Activated gamma-delta T cell (primary cell): Measurements from ENCODE around the gene SAMD11.

ENCODE experiments used
- DNase-seq: peaks from one replicate; lab custom pipeline; 2025; lab: John Stamatoyannopoulos, UW

SAMD11 gene

DNA sequence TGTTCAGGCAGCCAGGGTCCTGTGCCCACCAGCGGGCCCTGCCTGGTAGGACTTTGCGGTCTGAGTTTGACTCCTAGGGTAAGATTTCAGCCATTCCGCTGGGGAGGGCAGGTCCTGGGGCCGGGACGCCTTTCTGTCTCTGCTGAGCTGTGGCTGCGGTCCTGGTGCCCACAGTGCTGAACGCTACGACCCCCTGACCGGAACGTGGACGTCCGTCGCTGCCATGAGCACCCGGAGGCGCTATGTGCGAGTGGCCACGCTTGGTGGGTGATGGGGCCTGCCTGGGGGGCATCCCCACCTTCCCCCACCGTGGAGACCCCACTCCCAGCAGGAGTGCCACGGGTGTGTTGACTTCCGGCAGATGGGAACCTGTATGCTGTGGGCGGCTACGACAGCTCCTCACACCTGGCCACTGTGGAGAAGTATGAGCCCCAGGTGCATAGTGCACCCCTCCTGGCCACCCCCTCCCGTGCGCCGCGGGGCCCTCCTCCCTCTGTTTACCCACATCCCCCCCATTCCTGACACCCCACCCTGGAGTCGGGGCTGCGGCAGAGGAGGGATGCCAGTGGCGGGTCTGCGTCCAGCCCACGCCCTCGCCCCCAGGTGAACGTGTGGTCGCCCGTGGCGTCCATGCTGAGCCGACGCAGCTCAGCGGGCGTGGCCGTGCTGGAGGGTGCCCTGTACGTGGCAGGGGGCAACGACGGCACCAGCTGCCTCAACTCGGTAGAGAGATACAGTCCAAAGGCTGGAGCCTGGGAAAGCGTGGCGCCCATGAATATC lies 40.2 kb downstream of the SAMD11 start:
- DNase-seq, result no peak

DNA sequence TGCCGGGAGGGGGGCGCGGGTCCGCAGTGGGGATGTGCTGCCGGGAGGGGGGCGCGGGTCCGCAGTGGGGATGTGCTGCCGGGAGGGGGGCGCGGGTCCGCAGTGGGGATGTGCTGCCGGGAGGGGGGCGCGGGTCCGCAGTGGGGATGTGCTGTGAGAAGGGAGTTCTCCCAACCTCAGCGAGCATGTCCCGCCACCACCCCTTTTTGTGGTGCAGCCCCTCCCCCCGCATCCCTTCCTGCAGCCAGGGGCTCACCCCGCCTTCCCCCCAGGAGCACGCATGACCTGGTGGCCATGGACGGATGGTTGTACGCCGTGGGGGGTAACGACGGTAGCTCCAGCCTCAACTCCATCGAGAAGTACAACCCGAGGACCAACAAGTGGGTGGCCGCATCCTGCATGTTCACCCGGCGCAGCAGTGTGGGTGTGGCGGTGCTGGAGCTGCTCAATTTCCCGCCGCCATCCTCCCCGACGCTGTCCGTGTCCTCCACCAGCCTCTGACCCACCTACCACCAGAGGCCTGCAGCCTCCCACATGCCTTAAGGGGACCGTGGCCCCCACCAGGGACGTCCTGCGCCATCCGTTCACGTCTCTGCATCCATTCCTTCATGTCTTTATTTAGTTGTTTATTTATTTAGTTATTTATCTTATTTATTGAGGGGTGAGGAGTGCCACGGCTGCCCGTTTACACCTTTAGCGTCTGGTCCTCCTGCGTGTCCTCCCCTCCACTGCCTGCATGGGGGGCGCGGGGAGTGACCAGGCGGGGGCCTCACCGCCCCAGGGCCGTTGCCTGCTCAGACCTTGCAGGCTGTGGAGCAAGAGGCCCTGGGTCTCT lies 41.2 kb downstream of the SAMD11 start:
- DNase-seq, result no peak

DNA sequence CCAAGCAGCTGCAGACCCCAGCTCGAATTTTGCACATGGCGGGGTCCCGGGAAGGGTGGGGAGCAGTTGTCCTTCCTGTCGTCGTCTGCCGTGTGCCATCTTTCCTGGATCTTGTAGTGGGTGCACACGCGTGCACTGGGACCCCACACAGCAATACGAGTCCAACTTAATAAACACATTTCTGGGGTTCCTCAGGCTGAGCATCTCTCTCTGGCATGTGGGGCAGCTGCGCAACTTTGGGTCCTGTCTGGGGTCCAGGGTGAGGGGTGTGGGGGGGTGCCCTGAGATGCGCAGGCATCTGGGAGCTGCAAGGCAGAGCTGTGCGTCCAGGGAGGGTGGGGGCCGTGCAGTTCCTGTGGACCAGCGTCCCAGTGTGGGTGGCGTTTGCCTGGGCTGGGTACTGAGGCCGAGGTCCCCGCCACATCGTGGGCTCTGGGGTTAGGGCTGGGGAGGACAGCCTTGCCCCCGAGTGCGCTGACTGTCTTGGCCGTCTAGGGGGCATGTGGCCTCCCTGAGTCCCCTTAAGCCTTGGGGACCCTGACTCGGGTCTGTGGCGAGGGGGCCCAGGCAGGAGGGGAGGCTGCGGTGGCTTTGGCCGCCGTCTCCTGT lies 41.9 kb downstream of the SAMD11 start:
- DNase-seq, result no peak

DNA sequence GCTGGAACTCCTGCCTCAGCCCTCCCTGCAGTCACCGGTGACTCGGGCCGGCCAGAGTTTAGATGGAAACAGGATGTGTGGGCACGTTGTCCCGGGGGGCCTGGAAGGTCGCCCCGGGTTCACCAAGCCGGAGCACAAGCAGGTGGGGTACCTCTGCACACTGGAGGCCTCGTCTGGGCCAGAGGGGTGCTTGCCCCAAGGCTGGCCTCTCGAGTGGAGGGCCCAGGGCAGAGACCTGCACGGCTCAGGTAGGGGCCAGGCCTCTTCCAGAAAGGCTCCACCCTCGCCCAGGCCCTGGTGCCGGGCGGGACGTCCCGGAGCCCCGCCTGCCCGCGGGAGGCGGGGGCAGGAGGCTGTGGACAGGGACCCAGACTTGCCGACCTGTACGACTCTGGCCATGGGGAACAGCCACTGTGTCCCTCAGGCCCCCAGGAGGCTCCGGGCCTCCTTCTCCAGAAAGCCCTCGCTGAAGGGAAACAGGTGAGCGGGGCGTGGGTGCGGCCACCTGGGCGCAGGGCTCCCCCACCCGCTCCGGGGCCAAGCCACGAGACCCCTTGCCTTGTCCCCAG lies 42.5 kb downstream of the SAMD11 start, which contains the start of gene PLEKHN1:
Gene PLEKHN1, plus strand, starts transcription at position 348 of the 569 bp plus-strand sequence. Its CDS starts 50 bp downstream, at position 398.
- no peak for DNase-seq

DNA sequence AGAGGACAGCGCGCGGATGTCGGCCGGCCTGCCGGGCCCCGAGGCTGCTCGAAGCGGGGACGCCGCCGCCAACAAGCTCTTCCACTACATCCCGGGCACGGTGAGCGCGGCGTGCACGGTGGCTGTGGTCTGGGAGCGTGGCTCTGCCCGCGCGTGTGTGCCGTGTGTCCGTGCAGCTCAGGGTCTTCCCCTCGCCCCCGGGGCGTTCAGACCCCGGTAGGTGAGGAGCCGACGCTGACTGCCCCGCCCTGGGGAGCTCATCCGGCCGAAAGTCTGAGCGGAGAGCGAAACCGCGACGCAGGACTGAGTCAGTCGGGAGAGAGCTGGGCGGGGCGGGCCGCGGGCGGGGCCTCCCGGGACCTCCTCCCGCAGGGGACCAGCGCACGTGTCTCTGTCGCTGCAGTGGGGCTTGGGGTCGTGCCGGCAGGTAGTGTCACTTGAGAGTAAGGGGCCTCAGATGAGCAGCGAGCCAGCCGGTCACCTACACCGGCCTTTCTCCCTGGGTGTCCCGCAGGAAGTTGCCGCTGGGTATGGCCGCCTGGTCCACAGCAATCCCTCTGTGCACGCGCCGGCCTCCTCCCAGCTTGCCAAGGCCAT lies 43.1 kb downstream of the SAMD11 start:
- peak; percentile 58 for DNase-seq

DNA sequence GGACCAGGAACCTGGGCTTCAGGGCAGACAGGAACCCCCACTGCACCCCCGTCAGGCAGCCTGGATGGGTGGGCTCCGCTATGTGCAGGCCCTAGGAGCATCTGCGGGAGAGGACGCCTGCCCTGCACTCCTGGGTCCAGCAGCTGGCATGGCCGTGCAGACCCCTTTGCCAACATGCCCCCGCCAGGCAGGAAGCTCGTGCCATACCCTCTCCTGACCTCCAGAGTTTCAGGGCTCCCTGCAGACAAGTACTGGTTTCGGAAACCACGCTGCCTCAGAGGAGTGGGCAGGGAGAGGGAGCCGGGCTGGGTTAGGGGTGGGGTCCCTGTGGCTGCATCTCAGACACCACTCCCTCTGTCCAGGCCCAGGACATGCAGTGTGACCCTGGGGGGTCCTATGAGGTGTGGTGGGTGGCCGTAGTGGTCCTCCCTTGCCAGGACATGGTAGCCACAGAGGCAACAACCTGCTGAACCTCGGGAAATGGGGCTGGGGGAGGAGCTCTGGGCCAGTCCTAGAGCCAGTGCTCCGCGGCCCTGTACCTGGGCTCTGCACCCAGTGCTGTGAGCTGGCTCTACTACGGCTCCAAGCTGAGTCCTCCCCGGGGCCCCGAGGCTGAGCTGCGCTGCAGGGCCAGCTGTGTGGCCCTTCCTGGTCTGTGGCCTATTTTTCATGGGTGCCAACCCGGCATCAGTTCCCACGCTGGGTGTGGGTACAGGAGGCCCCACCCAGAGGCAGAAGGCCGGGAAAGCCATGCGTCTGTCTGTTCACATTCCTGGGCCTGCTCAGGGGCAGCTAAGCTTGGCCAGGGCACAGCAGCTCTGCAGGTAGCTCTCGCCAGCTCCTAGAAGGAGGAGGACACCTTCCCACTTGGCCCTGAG lies 44.0 kb downstream of the SAMD11 start:
- no peak for DNase-seq

DNA sequence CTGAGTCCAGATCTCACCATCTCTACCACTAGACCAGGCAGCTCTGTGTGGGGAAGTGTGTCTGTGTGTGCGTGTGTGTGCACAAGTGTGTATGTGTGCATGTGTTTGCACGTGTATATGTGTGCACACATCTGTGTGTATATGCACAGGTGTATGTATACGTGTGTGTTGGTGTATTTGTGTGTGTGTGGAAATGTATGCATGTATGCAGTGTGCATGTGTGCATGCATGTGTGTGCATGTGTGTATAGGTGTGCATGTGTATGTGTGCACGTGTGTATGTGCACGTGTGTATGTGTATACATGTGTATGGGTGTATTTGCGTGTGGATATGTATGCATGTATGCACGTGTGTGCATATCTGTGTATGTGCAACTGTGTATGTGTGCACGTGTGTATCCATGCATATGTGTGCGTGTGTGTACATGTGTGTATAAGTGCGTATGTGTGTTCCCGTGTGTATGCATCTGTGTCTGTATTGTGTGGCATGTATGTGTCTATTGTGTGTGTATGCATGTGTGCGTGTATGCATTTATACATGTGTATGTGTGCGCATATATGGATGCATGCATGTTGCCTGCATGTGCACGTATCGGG lies 45.6 kb downstream of the SAMD11 start:
- DNase-seq, result no peak

DNA sequence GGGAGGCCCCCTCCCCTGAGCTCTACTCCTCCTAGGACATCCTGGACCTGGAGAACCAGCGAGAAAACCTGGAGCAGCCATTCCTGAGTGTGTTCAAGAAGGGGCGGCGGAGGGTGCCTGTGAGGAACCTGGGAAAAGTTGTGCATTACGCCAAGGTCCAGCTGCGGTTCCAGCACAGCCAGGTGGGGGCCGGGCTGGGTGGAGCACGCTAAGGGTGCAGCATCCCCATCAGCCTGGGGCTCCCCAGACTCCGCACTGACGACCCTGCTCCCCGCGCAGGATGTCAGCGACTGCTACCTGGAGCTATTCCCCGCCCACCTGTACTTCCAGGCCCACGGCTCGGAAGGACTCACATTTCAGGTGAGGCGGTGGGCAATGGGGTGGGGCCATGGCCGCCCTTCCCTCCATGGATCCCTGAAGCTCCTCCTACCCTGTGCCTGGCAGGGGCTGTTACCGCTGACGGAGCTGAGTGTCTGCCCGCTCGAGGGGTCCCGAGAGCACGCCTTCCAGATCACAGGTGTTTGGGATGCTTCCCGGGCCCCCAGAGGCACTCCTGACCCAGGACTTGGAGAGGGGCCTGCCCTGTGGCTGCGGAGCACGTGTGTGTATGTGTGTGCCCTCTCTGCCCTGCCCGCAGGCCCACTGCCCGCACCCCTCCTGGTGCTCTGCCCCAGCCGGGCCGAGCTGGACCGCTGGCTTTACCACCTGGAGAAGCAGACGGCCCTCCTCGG lies 46.7 kb downstream of the SAMD11 start:
- DNase-seq, result no peak

DNA sequence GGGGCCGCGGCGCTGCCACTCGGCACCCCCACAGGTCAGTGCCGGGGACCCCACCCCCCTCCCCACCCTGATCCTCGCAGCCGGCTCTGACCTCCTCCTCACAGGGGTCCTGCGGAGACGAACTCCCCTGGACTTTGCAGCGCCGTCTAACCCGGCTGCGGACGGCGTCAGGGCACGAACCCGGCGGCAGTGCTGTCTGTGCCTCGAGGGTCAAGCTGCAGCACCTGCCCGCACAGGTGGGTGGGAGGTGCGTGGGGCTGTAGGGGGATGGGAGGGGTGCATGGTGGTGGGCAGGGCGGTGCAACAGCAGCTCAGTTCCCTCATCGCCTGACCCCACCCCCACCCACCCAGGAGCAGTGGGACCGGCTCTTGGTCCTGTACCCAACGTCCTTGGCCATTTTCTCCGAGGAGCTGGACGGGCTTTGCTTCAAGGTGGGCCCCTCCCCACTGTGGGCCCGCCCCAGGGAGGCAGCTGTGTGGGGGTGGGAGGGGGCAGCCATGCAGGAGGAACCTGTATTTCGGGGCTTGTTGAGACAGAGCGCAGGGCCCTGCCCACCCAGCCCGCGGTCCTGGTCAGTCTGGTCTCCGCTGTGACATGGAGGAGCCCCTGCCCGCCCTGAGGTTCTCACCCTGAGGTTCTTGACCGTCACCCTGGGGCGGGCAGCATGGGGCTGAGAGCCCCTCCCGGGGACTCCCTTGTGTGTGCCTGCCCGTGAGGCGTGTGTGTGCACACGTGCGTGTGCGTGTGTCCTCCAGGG lies 47.4 kb downstream of the SAMD11 start:
- DNase-seq, result no peak

DNA sequence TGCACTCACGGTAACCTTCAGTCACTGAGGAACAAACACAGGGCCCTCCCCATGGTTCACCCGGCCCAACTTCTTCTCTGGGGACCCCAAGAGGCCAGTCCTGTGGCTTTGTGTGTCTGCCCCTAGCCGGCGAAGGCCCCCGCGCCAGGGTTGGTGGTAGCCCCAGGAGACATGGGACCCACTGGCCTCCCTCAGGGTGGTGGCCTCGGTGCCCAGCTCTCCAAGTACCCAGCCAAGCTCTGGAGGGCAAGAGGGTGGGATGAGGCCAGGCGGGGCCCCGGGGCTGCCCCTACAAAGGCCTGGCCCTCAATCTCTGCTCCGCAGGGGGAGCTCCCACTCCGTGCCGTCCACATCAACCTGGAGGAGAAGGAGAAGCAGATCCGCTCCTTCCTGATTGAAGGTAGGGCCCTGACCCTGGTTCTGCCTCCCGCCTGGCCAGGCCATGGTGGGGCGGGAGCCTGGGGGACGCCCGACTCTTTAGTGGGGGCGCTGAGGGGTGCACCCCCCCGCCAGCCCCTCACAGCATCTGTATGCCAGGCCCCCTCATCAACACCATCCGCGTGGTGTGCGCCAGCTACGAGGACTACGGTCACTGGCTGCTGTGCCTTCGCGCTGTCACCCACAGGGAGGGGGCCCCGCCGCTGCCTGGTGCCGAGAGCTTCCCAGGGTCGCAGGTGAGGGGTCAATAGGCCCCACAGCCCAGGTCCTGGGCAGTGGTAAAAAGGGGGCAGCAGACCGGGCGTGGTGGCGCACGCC lies 48.2 kb downstream of the SAMD11 start:
- no peak for DNase-seq

DNA sequence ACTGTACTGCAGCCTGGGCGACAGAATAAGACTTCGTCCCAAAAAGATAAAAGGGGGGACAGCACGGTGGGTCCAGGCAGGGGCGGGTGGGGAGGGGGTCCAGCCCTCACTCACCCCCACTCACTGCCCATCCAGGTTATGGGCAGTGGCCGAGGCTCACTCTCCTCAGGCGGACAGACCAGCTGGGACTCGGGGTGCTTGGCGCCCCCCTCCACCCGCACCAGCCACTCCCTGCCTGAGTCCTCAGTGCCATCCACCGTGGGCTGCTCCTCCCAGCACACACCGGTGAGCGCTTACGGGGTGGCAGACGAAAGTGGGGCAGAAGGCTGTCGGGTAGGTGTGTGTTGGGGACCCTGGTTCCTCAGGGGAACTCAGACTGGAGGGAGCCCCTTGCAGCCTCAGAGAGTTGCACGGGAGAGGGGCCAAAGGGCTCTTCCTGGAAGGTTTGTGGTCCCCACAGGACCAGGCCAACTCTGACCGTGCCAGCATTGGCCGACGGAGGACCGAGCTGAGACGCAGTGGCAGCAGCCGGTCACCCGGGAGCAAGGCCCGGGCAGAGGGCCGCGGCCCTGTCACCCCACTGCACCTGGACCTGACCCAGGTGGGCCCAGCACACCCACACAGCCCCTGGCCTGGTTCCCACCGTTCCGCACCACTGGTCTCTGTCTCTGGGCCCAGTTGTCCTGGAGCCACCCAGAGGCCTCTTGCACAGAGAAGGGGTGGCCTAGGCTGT lies 49.2 kb downstream of the SAMD11 start:
- DNase-seq, result no peak

DNA sequence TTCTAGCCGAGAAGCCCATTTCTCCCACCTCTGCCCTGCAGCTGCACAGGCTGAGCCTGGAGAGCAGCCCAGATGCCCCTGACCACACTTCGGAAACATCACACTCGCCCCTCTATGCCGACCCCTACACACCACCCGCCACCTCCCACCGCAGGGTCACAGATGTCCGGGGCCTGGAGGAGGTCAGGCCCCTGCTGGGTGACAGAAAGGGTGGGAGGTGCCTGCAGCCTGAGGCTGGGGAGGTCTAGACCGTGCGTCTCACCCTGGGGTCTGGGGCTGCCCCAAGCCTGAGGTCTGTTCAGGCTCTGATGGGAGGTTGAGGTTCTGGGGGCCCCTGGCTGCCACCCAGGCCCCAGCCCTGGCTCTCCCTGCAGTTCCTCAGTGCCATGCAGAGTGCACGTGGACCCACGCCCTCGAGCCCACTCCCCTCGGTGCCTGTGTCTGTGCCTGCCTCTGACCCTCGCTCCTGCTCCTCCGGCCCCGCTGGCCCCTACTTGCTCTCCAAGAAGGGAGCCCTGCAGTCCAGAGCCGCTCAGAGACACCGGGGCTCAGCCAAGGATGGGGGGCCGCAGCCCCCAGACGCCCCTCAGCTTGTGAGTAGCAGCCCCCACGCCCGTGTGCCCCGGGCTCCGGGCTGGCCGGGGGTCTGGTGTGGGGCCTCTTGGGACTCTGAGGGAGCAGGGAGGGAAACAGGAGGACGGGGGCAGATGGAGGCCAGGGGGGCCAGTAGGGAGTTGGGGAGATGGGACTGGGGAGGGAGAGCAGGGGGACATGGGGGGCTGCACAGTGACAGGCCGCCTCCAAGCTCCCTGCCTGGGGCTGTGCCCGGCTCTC lies 50.0 kb downstream of the SAMD11 start:
- no peak for DNase-seq

DNA sequence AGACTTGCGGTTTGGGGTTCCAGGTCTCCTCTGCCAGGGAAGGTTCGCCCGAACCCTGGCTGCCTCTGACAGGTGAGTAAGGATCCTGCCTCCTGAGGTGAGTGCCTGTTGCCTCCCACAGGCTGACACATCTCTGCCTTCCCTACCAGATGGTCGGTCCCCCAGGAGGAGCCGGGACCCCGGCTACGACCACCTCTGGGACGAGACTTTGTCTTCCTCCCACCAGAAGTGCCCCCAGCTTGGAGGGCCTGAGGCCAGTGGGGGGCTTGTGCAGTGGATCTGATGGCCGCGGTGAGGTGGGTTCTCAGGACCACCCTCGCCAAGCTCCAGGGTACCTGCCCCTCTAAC lies 50.5 kb downstream of the SAMD11 start:
- no peak for DNase-seq

DNA sequence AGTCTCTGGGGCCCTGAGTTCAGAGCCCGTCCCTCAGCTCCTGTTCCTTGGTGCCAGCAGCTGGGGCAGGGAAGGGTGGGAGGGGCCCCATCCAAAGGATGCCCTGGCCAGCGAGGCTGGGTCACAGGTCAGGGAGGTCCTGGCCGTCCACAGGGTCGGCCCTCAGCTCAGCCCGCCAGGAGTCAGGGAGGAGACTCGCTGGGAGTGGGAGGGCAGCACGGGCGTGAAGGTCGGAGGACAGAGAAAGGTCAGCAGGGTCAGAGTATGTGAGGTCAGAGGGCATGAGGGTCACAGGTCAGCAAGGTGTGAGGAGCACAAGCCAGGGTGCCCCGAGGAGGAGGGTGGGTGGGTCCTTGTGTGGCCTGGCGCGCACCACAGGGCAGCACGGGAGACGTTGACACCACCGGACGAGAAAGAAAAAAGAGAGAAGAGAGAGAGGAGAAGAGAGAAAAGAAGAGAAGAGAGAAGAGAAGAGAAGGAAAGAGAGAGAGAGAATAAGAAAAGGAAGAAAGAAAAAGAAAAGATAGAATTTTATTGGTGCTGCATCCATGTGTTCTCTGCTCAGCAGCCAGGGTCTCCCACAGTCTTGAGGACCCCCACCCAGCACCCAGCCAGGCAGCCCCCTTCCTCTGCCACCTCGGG lies 51.1 kb downstream of the SAMD11 start:
- no peak for DNase-seq

DNA sequence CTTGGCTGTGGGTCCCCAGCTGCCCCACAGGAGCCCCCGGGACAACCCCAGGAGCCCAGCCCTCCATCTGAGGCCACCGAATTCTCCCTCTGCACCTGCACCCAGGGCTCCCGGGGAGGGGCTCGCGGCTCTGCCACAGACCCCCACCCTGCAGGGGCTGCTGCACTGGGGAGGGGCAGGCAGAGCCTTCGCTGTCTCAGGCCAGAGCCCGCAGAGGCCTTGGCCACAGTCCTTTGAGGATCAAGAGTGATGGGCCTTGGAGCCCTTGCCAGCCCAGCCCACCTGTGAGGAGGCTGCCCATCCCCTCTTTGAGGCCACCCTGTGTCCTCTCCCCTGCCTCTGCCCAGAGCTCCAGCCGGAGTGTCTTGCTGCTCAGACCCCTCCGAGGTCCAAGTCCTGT lies 51.6 kb downstream of the SAMD11 start:
- DNase-seq, result no peak
